ENCODE data around the gene GNB1L.

GRCh38 chr22:19823191-19823901 lies 31.3 kb downstream of the GNB1L start:
- TF ChIP-seq POLR2A (IDR thresholded peaks at IDR 0.05) (no peak), POLR2AphosphoS5 (IDR thresholded peaks at IDR 0.05) (no peak), CTCF (IDR thresholded peaks at IDR 0.05) (no peak), EP300 (IDR thresholded peaks at IDR 0.05) (no peak)

All from gastroesophageal sphincter (tissue), 3 donors.